ENCODE results near the gene WDR35.
"Not testable (repeated sequence)": the region's sequence is repeated elsewhere in the genome, so short reads cannot be mapped to it uniquely, and the experiment has no call there.

WDR35 gene

GRCh38 chr2:19883971-19884720 lies 105.8 kb downstream of the WDR35 start:
- no peak for DNase-seq (ENCODE audit: insufficient read length, low spot score)
- FAIRE-seq = no peak
- TF ChIP-seq POLR2A (IDR thresholded peaks at IDR 0.05; ENCODE audit: low read depth, low read length) = no peak

GRCh38 chr2:19883486-19883885 lies 106.4 kb downstream of the WDR35 start:
- no peak for FAIRE-seq
- DNase-seq (ENCODE audit: insufficient read length, low spot score) = no peak
- TF ChIP-seq POLR2A (IDR thresholded peaks at IDR 0.05; ENCODE audit: low read depth, low read length) = no peak

DNA sequence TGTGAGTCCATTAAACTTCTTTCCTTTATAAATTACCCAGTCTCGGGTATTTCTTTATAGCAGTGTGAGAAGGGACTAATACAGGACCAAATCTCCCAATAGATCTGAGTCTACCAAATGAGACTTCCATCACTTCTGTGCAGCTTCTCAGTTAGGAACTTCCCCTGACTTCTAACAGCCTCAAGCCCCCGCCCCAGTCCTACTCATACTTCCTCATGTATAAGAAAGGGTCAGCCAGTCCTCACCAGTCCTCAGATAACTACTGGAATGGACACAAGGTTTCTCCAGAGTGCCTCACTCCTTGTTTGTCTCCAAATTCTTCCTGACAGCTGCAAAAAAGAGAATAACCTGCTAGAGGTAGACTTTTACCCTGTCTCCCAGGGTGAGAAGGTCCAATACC lies 107.6 kb downstream of the WDR35 start:
- FAIRE-seq (no peak), DNase-seq (ENCODE audit: insufficient read length, low spot score) (no peak)

DNA sequence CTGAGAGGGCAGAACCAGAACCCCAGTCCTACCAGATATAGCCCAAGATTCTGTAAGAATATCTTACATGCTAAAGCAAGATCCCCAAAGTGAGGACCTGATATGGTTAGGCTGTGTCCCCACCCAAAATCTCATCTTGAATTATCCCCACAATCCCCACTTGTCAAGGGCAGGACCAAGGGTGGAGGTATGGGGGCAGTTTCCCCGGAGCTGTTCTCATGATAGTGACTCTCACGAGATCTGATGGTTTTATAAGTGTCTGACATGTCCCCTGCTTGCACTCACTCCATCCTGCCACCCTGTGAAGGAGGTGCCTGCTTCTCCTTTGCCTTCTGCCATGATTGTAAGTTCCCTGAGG lies 108.0 kb downstream of the WDR35 start:
- TF ChIP-seq POLR2A (IDR thresholded peaks at IDR 0.05; ENCODE audit: low read depth, low read length) = no peak
- FAIRE-seq = no peak
- DNase-seq (ENCODE audit: insufficient read length, low spot score) = no peak

More for the DNA sequence above, 107.6 kb downstream of the WDR35 start:
- TF ChIP-seq POLR2A (IDR thresholded peaks at IDR 0.05; ENCODE audit: low read depth, low read length) = no peak

GRCh38 chr2:19881221-19881907 lies 108.5 kb downstream of the WDR35 start:
- DNase-seq (ENCODE audit: insufficient read length, low spot score) = no peak
- FAIRE-seq = no peak
- no peak for TF ChIP-seq POLR2A (IDR thresholded peaks at IDR 0.05; ENCODE audit: low read depth, low read length)

GRCh38 chr2:19880191-19880590 lies 109.7 kb downstream of the WDR35 start:
- not testable (repeated sequence) for DNase-seq (ENCODE audit: insufficient read length, low spot score); FAIRE-seq

DNA sequence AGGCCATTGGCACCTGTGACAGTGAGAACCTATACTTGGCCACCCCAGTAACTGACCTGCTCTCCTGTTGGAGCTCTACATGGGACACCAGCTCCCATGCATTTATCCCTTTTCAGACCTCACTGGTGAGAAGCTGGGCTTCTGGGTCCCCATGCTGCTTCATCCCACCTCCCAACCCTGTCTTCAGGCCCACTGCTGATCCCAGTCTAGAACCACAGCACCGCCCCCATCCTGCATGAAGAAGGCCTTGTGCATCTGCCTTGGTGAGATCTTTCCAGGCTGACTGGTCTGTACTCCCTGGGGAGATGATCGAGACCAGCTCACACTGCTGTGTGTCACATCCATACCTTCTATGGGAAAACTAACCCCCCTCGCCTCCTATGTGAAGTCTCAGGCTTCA lies 110.8 kb downstream of the WDR35 start:
- FAIRE-seq (no peak), DNase-seq (ENCODE audit: insufficient read length, low spot score) (no peak)
- no peak for TF ChIP-seq POLR2A (IDR thresholded peaks at IDR 0.05; ENCODE audit: low read depth, low read length)

GRCh38 chr2:19878268-19879046 lies 111.4 kb downstream of the WDR35 start:
- no peak for FAIRE-seq
- TF ChIP-seq POLR2A (IDR thresholded peaks at IDR 0.05; ENCODE audit: low read depth, low read length) = no peak

DNA sequence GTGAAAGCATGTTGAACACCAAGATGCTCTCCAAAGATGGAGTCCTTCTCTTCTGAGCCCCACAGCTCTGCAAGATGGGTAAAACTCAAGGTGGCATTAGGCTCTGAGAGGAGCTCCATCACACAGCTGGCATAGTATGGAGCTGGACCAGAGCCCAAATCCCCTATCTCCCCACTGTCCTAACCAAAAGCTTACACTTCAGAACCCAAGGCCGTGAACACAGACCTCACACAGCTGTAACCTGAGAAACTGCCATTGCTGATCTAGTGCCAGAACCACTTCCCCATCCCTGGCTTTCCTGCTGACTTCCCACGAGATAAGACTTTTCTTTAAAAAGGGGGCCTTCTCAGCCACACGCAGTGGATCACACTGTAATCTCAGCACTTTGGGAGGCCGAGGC lies 113.2 kb downstream of the WDR35 start:
- no peak for TF ChIP-seq POLR2A (IDR thresholded peaks at IDR 0.05; ENCODE audit: low read depth, low read length)
- FAIRE-seq (no peak), DNase-seq (ENCODE audit: insufficient read length, low spot score) (no peak)

More at GRCh38 chr2:19878268-19879046, 111.4 kb downstream of the WDR35 start:
- no peak for DNase-seq (ENCODE audit: insufficient read length, low spot score)

- no peak for DNase-seq (ENCODE audit: insufficient read length, low spot score)
- FAIRE-seq = no peak
- no peak for TF ChIP-seq POLR2A (IDR thresholded peaks at IDR 0.05; ENCODE audit: low read depth, low read length)
These were observed 114.6 kb downstream of the WDR35 start for GRCh38 chr2:19875280-19875679.

DNA sequence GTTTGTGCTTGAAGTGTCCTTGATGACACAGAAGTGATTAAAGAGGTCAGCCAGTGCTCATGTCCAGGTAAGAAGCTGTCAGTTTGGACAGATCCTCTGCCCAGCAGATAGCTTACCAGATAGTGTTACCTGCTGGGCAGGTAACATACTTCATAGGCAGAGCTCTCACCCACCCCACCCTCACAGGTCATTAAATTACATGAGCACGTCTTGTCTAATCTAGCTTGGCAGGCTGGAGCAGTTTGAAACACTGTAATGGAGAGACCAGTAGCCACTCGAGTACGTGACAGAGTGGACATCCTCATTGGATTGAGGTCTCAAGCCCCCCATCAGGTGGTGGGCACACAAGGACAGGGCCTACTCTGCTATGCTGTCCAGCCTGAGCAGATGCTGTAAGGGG lies 115.2 kb downstream of the WDR35 start:
- no peak for DNase-seq (ENCODE audit: insufficient read length, low spot score)
- no peak for TF ChIP-seq POLR2A (IDR thresholded peaks at IDR 0.05; ENCODE audit: low read depth, low read length)
- no peak for FAIRE-seq

GRCh38 chr2:19873014-19873413 lies 116.9 kb downstream of the WDR35 start:
- FAIRE-seq = no peak
- DNase-seq (ENCODE audit: insufficient read length, low spot score) = no peak
- no peak for TF ChIP-seq POLR2A (IDR thresholded peaks at IDR 0.05; ENCODE audit: low read depth, low read length)

DNA sequence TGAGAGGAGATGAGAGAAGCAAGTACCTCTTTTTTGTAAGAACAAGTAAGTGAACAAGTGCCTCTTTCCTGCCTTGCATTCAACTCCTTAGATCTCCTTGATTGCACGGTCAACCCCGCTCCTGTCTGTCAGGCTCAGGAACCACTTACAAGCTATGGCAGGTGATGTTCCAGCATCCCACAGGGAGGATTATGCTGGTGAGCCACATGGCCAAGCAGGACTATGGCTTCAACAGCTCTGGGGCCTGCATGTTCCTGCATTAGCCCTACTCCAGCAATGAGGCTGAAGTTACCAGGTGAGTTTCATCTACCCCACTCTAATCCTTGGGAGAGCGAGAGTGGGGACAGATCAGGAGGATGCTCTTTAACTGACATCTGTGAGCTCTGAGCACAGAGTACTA lies 117.6 kb downstream of the WDR35 start:
- TF ChIP-seq POLR2A (IDR thresholded peaks at IDR 0.05; ENCODE audit: low read depth, low read length) = no peak
- no peak for FAIRE-seq

DNA sequence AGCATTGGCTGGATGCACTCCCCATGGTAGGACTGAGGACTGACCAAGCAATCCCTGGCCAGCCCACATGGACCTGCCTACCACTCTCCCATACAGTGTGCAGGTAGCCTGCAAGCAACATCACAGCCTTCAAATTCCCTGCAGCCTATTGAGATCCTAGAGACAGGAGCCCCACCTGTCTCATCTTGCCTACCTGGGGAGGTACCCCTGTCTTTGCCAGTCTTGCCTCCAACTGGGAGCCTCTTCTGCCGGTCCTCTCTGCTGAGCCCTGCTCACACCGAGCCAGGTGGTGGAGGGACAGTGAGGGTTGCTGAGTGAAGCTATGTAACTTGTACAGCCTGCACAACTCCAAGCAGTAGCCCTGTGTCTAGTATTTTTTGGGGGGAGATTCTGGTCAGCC lies 118.1 kb downstream of the WDR35 start:
- FAIRE-seq (no peak), DNase-seq (ENCODE audit: insufficient read length, low spot score) (no peak)
- no peak for TF ChIP-seq POLR2A (IDR thresholded peaks at IDR 0.05; ENCODE audit: low read depth, low read length)

More for the DNA sequence above, 117.6 kb downstream of the WDR35 start:
- no peak for DNase-seq (ENCODE audit: insufficient read length, low spot score)
